Fibroblast of skin of left biceps (primary cell): ENCODE measurements around the gene OTOF.
A peak's percentile ranks its signal among the peaks of the same experiment; 100 is the strongest.

Experiments
- DNase-seq, 2 experiments: peaks; one replicate each; pipeline ENCODE4 v3.0.0-alpha.2; 2013; ENCODE audit warnings: low read depth in 2 of 2

OTOF gene

GRCh38 chr2:26465981-26466471 is 11.9 kb downstream of the OTOF start:
- DNase-seq, result no peak

DNA sequence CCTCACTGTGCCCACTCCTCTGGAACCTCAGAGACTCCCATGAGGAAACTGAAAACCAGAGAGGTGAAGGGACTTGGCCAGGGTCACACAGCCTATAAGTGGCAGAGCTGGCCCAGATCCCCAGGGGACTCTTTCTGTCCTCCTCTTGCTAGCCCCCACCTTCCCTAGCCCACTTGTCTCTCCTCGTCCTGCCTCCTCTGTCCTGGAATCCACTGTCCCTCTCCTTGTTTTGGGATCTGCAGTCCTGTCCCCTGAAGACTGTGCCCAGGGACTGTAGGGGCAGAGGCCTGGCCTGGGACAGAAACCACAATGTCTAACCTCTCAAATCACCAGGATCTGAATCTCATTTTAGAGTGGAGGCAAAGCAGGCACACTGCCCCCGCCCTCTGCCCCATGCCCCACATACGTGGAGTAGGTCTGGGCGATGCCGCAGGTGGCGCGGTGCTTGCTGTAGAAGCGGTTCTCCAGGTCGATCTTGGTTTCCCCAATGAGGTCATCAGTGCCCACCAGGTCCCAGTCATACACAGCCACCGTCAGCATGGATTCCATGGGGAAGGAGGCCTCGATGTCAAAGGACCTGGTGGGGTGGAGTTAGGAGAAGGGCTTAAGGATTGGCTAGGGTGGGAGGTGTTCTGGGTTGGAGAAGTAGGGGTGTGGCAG is 12.5 kb downstream of the OTOF start:
- DNase-seq, result no peak

DNA sequence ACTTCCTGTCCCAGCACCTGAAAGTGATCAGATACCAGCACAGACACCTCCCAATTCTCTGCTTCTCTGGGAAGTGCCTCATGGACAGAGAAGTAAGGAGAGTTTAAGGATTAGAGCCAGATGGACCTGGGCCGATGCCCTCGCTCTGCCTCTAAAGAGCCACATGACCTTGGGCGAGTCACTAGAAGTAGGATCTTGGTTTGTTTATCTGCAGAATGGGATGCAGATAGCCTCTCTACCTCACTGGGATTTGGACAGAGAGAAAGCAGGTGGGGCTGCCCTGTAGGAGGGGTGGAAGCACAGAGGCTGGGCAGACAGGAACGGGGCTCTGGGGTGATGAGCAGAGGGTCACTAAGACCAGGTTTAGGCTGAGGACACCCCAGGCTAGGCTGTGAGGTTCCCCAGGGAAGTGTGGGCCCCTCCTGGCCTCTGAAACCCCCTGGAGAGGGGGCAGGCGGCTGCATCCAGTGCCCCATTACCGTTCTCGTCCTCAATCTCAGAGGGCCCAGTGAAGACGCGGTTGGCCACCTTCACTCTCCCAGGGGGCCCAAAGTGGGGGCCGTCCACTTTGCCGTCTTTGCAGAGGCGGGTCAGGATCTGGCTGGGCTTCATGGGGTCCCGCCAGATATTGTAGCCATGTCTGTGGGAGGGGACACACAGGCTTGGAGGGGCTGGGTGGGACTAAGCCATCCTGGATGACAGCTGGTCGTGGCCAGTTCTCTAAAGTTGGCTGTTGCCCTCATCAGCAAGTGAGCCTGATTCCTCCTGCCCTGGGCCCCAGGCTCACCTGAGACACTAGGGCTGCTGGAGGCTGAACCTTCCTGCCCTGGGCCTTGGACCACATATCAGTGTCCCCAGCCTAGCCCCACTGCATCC is 13.3 kb downstream of the OTOF start:
- DNase-seq, result no peak

DNA sequence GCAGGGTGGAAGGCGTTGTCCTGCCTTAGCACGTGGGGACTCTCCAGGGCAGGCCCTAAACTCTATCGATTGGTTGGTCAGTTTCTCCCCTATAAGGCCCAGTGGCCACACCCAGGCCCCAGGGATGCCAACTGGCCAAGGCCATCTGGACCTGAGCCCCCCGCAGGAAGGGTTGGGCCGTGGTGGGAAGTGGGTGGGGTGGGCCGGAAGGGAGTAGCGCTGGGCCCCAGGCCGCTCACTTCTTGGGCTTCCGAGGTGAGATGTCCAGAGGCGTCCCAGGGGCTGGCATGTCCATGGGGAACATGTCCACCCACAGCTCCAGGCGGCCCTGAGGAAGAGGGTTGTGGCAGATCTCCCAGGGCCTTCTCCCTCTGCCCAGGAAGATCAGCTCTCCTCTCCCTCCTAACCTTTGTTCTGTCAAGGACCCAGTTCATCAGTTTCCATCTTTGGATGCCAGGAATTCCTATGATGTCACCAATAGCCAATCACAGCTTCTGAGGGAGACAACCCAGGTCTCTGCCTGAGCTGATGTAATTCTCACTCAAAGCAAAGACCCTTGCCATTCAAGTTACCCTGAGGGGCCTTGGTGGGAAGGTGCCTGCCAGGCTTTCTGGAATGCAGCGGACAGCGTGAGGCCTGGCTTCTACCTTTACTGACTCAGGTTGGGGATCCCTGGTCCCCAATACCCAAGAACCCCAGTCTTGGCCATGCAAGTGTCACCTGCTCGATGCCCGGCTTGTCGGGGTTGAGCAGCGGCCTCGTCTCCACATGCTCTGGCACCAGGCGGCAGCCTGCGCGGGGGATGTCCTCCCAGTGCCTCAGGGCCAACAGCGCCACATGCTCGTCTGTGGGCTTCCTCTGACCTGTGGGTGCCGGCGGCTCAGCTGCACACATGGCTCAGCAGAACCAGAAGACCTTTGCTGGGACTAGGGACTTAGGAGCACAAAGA is 14.4 kb downstream of the OTOF start:
- no peak for DNase-seq

DNA sequence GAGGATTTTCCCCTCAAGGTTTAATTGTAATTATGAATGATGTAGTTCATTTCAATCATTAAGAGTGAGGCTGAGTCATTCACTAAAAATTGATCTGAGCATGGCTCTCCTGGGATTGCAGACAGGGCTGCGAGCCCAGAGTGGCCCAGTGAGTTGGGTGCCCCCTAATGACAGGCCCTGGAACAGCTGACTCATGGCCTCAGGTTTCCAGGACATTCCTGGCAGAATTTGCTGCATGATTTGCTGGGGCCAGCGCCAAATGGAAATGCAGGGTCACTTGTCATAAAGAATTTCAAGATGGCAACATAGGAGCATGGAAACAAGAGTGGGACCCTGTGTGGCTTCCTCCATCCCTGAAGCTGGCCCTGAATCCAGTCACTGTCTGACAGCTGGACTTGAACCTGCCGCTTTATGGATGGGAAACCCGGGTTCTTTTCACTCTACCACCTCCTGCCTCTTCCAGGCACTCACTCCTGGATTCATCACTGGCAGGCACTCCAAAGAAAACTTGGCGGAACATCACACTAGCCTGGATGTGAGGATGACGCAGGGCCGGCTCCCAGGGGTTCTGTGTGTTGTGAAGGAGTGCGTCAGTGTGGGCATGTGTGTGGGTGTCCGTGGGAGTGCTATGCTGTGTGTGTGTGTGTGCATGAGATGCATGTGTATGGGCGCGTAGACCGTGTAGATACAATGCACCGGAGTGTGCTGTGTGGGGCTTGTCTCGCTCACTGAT is 15.2 kb downstream of the OTOF start:
- peak; percentile 12 to 16 for DNase-seq

DNA sequence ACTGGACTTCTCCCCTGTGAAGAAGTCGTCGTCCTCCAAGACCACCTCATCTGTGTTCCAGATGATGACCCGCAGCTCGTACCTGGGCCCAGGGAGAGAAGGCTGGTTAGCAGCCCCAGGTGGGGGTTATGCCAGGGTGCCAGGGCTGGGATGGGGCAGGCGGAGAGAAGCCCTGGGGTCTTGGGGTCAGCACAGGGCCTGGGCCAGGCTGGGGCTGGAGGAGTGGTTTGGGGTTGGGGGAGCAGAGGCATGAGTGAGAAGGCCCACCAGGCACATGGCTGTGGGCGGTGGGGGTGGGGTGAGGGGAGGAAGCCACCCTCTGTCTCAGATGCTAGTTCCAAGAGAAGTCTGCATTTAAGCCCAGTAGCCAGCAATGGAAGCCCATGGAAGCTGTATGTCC is 15.8 kb downstream of the OTOF start:
- no peak for DNase-seq

- DNase-seq, result no peak
These were observed 16.3 kb downstream of the OTOF start for GRCh38 chr2:26461601-26462023.

- no peak for DNase-seq
These were observed 17.3 kb downstream of the OTOF start for GRCh38 chr2:26460613-26461031.

GRCh38 chr2:26459991-26460612 is 17.8 kb downstream of the OTOF start:
- DNase-seq, result no peak

DNA sequence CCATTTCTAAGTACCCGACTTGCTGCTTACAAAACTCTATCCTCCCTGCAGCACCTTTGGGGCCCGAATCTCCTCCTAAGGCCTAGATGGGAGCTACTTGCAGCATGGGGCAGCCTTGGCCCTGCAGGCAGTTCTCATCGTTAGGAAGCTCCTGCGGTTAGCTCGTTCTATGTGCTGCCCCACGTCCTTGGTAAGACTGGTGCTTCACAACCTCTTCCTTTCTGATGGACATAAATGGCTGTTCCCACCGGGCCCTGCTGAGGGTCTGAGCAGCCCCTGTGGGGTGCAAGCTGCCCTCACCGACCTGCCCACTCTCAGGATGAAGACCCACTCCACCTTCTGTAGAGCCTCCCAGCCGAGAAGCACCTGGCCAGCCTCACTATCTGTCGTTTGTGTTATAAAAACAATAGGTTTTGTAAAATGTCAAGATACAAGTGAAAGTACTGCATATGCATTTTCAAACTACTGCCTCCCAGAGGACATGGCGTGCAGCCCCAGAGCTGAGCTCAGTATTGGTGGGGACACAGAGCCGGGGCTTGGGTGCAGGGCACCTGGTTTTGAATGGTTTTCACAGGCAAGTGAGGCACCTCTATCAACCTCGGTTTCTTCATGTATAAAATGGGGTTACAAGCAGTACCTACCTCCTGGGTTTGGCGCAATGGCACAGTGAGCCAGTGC is 19.4 kb downstream of the OTOF start:
- DNase-seq, result no peak

DNA sequence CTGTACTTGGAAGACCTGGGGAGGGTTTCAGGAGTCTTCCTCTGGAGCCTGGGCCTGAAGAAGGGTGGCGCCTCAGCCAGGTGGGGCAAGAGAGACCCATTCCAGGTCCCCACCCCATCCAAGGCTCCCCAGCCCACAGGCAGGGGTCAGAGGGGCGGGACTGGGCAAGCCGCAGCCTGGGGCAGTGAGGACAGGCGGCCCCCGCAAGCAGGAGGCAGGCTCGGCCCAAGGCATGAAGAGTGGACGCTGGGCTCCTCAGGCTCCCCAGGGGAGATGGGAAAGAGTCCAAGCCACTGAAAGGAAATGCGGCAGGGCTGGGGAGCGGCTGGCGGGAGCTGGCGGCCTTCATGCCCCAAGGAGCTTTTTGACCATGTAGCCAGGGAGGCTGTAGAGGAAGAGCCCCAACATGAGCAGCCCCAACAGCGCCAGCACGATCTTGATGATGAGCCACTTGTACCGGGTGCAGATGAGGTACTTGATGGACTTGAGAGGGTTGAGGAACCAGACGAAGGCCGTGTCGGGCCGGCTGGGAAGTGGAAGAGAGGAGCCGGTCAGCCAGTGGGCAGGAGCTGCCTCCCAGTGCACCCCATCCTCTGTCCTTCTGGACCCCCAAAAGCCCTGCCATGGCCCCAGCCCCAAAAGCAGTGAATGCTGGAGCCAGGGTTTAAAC is 20.1 kb downstream of the OTOF start:
- DNase-seq, result no peak

DNA sequence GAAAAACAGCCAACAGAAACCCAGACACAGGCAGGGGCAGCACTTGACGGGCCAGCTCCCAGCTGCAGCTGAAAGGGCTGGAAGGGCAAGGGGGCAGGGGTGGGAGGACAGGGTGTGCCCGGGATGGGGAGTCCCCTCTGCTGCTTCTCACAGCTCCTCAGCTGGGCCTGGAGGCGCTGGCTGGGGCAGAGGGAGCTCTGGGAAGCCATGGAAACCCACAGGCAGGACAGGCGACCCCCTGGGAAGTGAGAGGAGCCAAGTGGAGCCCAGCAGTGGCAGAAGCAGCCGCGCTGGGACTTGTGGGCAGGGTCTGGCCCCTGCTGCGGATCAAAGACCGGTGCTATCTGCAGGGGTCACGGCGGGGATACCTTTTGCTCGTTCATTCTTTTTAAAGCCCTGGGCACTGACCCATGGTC is 20.7 kb downstream of the OTOF start:
- DNase-seq, result no peak

DNA sequence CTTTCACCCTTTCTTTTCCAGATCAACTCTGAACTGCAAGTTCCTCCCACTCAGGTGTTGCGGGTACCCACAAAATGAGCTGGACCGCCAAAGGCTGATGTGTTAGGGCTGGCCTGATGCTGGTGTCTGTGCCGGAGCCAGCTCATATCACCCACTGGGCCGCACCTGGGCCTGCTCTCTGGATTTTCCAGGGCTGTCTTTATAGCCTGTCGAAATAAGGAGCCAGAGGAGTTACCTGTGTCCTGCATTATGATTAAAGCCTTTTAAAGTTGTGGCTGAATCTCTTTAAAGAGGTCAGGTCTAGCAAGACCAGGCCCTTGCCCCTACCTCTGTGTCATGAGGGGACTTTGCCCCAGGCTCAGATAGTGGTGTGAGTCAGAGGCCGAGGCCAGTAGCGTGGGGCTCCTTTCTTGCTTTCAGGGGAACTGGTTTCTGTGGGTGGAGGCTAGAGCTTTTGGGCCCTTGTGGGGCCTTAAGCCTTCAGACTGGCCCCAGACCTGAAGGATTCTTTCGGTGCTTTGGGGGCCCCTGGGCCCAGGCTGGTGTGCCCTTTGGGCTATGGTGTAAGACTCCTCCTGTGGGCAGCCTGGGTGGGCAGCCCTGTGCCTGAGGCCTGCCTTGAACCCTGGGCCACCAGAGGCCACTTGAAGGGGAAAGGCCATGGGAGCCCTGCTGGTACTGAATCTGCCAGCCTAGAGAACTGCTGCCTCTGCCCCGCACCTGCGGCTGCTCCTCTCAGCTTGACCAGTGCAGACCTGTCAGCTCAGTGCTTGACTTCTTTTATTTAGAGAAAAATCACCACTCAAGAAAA is 21.3 kb downstream of the OTOF start:
- no peak for DNase-seq

GRCh38 chr2:26455670-26456439 is 22.1 kb downstream of the OTOF start:
- no peak for DNase-seq

DNA sequence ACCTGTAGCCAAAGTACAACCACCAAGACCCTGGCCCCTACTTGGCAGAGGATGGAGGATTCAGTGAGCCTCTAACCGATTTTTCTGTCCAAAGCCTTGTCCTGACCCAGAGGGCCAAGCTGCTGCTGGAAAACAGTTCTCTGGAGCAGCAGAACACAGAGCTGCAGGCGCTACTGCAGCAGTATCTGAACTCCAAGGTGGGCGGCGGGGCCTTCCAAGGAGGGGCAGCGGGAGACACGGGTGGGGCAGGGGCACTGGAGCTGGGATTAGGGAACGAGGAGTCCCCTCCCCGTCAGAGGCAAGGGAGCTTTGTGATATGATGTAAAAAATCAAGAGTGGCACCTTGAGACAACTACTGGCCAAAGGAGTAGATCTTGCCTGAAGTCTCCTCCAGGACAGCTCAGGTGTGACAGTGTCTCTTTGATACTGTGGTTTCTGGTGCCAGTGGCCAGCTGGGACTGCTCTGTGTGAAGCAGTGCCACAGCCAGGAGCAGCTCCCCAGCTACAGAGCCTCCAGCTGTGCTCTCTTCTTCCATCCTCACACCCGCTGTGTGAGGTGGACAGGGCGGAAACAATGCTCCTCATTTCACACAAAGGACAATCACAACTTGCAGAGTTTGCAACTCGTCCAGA is 22.8 kb downstream of the OTOF start:
- DNase-seq, result no peak

DNA sequence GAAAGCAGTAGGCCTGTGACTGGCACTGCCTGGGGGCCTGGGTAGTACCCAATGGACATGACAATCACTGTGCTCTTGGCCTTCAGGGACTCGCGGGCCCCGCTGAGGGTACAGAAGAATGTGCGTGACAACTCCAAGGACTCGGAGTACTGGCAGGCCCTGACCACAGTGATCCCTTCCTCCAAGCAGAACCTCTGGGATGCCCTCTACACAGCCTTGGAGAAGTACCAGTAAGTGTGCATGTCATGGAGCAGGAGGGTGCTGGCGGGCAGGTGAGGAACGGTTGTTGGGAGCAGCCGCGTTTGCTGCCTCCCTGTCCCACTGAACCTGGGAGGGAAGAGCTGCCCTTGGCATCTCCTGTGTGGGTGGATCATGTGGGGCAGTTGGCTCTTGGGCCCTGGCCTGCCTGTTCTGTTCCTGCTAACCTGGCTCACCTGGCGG is 23.3 kb downstream of the OTOF start:
- DNase-seq, result no peak
